PC-9 (cell line): ENCODE measurements around the gene TNFAIP3. TPM values are rescaled to one million over a fixed set of nuclear protein-coding genes. Genes with fewer than 3 reads are reported as not detected.

ENCODE experiments used
- BruUV-seq: library from RNA; stranded (reverse); fragments of 400-500 nt; replicated peaks from 2 replicates; lab custom pipeline; 2021; lab: Mats Ljungman, UMichigan
- CTCF ChIA-PET: fragments of 300-600 bp; sonication (Branson Sonifier 250); formaldehyde crosslinking; loops from one replicate; lab custom pipeline; 2022; ENCODE audit warnings: antibody characterized with exemption; lab: Charles Lee
- POLR2A ChIA-PET: fragments of 300-600 bp; sonication (Branson Sonifier 250); formaldehyde crosslinking; loops from one replicate; lab custom pipeline; 2022; ENCODE audit warnings: antibody characterized with exemption; ENCODE audit not compliant: unreplicated experiment; lab: Charles Lee
- DNase-seq, 2 experiments: peaks; one replicate each; pipeline versions ENCODE4 v3.0.0 to v3.0.0-alpha.2; 2015 to 2022; ENCODE audit warnings: mixed read lengths in 1 of 2
- H2AFZ ChIP-seq: fragments of 200-600 bp; sonication (generic); 2 replicates; pipeline ENCODE4 v1.8.1; 2017; ENCODE audit warnings: antibody characterized with exemption
- H3F3A ChIP-seq: fragments of 200-600 bp; sonication (generic); 2 replicates; pipeline ENCODE4 v1.8.1; 2017; ENCODE audit warnings: antibody characterized with exemption, mild to moderate bottlenecking, low read depth; ENCODE audit not compliant: insufficient read depth
- H3K27ac ChIP-seq: fragments of 200-600 bp; sonication (generic); 2 replicates; pipeline ENCODE4 v1.6.1; 2016; ENCODE audit warnings: mixed run types
- H3K27me3 ChIP-seq: fragments of 200-600 bp; sonication (generic); 2 replicates; pipeline ENCODE4 v1.6.1; 2016; ENCODE audit warnings: low read depth, mixed run types; ENCODE audit not compliant: insufficient read depth
- H3K36me3 ChIP-seq: fragments of 200-600 bp; sonication (generic); 2 replicates; pipeline ENCODE4 v1.6.1; 2016; ENCODE audit warnings: low read depth, mixed run types
- H3K4me1 ChIP-seq: fragments of 200-600 bp; sonication (generic); replicated peaks from 2 replicates; pipeline ENCODE4 v1.6.1; 2016; ENCODE audit warnings: mixed run types; ENCODE audit not compliant: insufficient read depth
- H3K4me2 ChIP-seq: fragments of 200-600 bp; sonication (generic); 2 replicates; pipeline ENCODE4 v1.6.1; 2017; ENCODE audit warnings: mixed run types
- H3K4me3 ChIP-seq: fragments of 200-600 bp; sonication (generic); 2 replicates; pipeline ENCODE4 v1.6.1; 2016; ENCODE audit warnings: mixed run types
- H3K79me2 ChIP-seq: fragments of 200-600 bp; sonication (generic); 2 replicates; pipeline ENCODE4 v1.6.1; 2017; ENCODE audit warnings: low read depth, mixed run types
- H3K9me2 ChIP-seq: fragments of 200-600 bp; sonication (generic); 2 replicates; pipeline ENCODE4 v1.8.1; 2017; ENCODE audit warnings: mild to moderate bottlenecking; ENCODE audit not compliant: insufficient read depth
- H3K9me3 ChIP-seq: fragments of 200-600 bp; sonication (generic); 2 replicates; pipeline ENCODE4 v1.8.1; 2016; ENCODE audit warnings: low read depth; ENCODE audit not compliant: insufficient read depth
- H4K20me1 ChIP-seq: fragments of 200-600 bp; sonication (generic); 2 replicates; pipeline ENCODE4 v1.8.1; 2017; ENCODE audit not compliant: insufficient read depth
- EZH2 ChIP-seq: fragments of 200-600 bp; sonication (generic); IDR thresholded peaks from 2 replicates; pipeline ENCODE4 v1.8.0; 2017; ENCODE audit warnings: antibody characterized with exemption, low read depth
- intact Hi-C: fragments of 100-400 bp; cut with micrococcal nuclease; formaldehyde crosslinking; loops from one replicate; pipeline ENCODE4 v1.10.0; 2022; ENCODE audit not compliant: unreplicated experiment
- total RNA-seq: library from RNA; stranded (reverse); gene quantifications from 2 replicates; pipeline ENCODE4 v1.2.3, GENCODE V29; 2021
- TF ChIP-seq, protein P1 (sequence below): fragments of 200-600 bp; sonication (generic); conservative IDR thresholded peaks from 2 replicates; pipeline ENCODE4 v1.6.1; 2017; ENCODE audit warnings: mixed run types, antibody characterized with exemption, mild to moderate bottlenecking, moderate library complexity

The TNFAIP3 gene
- total RNA-seq, 1 experiment from 2014 or later, result 7.8 TPM

DNA sequence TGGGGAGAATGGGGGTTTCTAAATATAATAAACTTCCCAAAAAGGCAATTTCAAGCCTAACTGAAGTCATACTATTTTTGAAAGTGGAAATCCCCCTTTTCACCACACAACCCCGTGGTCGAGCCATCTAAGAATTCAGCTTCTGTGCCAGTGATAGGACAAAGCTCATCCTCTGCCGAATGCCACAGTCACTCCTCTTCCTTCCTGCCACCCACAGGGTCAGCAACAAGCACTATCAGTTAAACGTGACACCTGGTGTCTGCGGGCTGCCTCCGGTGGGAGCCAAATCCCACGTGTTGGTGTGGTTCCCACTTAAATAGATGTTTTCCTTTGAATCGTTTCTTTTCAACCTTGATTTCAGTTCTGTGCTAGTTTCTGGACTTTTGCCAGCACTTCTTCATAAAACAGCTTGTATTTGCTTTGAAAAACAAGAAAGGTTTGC, 60.7 kb downstream of the TNFAIP3 start:
- peaks cover 4% of the 10 kb centered on the region; the same call in 1 of the 2 replicates for H3K9me3 ChIP-seq
- H3K27ac ChIP-seq, result no peak overlapping the region
- peaks cover 45% of the 10 kb centered on the region for H3K4me1 ChIP-seq
- no peaks in the 10 kb centered on the region; the same call in 1 of the 2 replicates for H3K9me2 ChIP-seq
- H3K4me3 ChIP-seq, result no peak overlapping the region
- H3K79me2 ChIP-seq, result no peaks in the 10 kb centered on the region
- ChIA-PET POLR2A (no interaction called here), CTCF (no interaction called here)
- no peaks in the 10 kb centered on the region for H3K36me3 ChIP-seq
- TF ChIP-seq EZH2, result no peak
- TF ChIP-seq, protein P1, sequence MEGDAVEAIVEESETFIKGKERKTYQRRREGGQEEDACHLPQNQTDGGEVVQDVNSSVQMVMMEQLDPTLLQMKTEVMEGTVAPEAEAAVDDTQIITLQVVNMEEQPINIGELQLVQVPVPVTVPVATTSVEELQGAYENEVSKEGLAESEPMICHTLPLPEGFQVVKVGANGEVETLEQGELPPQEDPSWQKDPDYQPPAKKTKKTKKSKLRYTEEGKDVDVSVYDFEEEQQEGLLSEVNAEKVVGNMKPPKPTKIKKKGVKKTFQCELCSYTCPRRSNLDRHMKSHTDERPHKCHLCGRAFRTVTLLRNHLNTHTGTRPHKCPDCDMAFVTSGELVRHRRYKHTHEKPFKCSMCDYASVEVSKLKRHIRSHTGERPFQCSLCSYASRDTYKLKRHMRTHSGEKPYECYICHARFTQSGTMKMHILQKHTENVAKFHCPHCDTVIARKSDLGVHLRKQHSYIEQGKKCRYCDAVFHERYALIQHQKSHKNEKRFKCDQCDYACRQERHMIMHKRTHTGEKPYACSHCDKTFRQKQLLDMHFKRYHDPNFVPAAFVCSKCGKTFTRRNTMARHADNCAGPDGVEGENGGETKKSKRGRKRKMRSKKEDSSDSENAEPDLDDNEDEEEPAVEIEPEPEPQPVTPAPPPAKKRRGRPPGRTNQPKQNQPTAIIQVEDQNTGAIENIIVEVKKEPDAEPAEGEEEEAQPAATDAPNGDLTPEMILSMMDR, result no peak
- H3K27me3 ChIP-seq, result no peaks in the 10 kb centered on the region
- H2AFZ ChIP-seq, result no peak overlapping the region
- DNase-seq, result no peak
- intact Hi-C loops, result no loop called here
- H3F3A ChIP-seq, result peaks cover 24% of the 10 kb centered on the region; the same call in 1 of the 2 replicates
- H3K4me2 ChIP-seq, result no peak overlapping the region
- no TSS peak for BruUV-seq
- no peaks in the 10 kb centered on the region for H4K20me1 ChIP-seq

DNA sequence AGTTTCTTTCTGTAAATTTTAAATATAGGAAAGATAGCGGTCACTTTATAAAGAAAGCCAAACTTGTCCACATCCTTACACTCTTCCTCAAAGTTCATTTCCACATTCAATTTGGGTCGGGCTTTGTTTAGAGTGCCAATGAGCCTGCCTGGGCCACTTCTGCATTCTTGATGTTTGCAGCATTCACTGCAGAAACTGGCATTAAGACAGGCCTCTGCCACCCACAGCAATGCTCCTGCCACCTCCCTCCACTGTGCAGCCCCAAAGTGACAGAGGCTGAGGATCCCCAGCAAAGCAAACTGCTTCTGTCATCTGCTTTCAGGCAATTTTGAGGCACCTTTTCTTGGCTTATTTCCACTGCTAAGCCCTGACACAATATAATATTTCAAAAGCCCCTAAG, 61.2 kb downstream of the TNFAIP3 start:
- TF ChIP-seq, protein P1, result no peak
- no peak for TF ChIP-seq EZH2
- Histone ChIP-seq H3K4me3 (no peak overlapping the region), H2AFZ (no peak overlapping the region), H3K9me3 (peaks cover 6% of the 10 kb centered on the region; the same call in 1 of the 2 replicates), H3K9me2 (no peaks in the 10 kb centered on the region; the same call in 1 of the 2 replicates), H3K36me3 (no peaks in the 10 kb centered on the region), H3K27ac (no peak overlapping the region), H3K27me3 (no peaks in the 10 kb centered on the region), H3K4me1 (peaks cover 47% of the 10 kb centered on the region), H3F3A (peaks cover 27% of the 10 kb centered on the region; the same call in 1 of the 2 replicates), H3K4me2 (no peak overlapping the region), H3K79me2 (no peaks in the 10 kb centered on the region), H4K20me1 (no peaks in the 10 kb centered on the region)
- DNase-seq, result no peak
- CTCF ChIA-PET, result no interaction called here
- BruUV-seq, result no TSS peak
- POLR2A ChIA-PET, result no interaction called here
- intact Hi-C loops, result no loop called here

DNA sequence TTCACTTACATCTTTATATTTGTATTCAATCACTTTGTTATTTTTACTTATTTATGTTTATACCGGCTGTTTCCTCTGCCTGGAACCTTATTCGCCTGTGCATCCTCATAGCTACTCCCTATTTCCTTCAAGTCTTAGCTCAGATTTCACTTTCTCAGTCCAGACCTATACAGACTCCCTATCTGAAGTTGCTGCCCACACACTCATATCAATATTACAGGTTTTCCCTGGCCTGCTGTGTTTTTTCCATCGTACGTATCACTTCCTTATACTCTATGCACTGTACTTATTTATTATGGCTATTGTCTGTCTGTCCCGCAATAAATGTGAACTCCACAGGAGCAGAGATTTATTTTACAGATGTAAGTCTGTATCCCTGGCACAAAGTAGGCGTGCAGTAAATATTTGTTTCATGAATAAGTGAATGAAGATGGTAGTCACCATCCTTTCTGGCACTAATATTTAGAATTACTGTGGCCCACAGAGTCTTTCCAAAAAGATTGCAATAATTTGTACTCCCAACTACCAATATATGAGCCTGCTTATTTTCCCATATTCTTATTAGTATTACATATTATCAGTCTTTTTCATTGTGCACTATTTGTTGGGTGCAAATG, 64.9 kb downstream of the TNFAIP3 start:
- Histone ChIP-seq H3K9me2 (no peaks in the 10 kb centered on the region; the same call in 1 of the 2 replicates), H3K4me3 (no peak overlapping the region), H3K79me2 (no peaks in the 10 kb centered on the region), H3F3A (peaks cover 14% of the 10 kb centered on the region), H3K27ac (no peak overlapping the region), H3K4me1 (peaks cover 26% of the 10 kb centered on the region), H4K20me1 (no peaks in the 10 kb centered on the region), H3K36me3 (no peaks in the 10 kb centered on the region), H3K27me3 (no peaks in the 10 kb centered on the region), H2AFZ (no peak overlapping the region), H3K4me2 (no peak overlapping the region), H3K9me3 (peaks cover 24% of the 10 kb centered on the region)
- CTCF ChIA-PET, result no interaction called here
- intact Hi-C loops, result no loop called here
- TF ChIP-seq EZH2, result no peak
- TF ChIP-seq, protein P1, result no peak
- no TSS peak for BruUV-seq
- POLR2A ChIA-PET, result no interaction called here
- DNase-seq, result no peak

Other genes with a start within 250 kb of the TNFAIP3 start
- gene PERP, start 240.2 kb downstream of the TNFAIP3 start, total RNA-seq, result 79.2 and 93.0 TPM in 2 replicates